WTC11 (cell line): ENCODE data around the gene KEL.

ENCODE experiments used
- CBFB ChIP-seq: sonication (generic); formaldehyde crosslinking; IDR thresholded peaks from 2 replicates; pipeline ENCODE4 v1.8.1; 2022; ENCODE audit warnings: mild to moderate bottlenecking, low read depth, missing genetic modification reagents
- CREB1 ChIP-seq: sonication (generic); formaldehyde crosslinking; IDR thresholded peaks from 2 replicates; pipeline ENCODE4 v1.8.0; 2023; ENCODE audit warnings: mild to moderate bottlenecking, missing genetic modification reagents
- CREM ChIP-seq: sonication (generic); formaldehyde crosslinking; IDR thresholded peaks from 2 replicates; pipeline ENCODE4 v1.8.1; 2022; ENCODE audit warnings: mild to moderate bottlenecking, missing genetic modification reagents, moderate library complexity
- CTCF ChIP-seq: fragments of 200-600 bp; IDR thresholded peaks from 2 replicates; pipeline ENCODE4 v1.8.0; 2022; ENCODE audit warnings: antibody characterized with exemption
- ETV6 ChIP-seq: sonication (generic); formaldehyde crosslinking; IDR thresholded peaks from 2 replicates; pipeline ENCODE4 v1.8.1; 2022; ENCODE audit warnings: mild to moderate bottlenecking, missing genetic modification reagents
- FOXJ3 ChIP-seq: sonication (generic); formaldehyde crosslinking; IDR thresholded peaks from 2 replicates; pipeline ENCODE4 v1.9.0; 2021; ENCODE audit warnings: missing genetic modification reagents, mild to moderate bottlenecking, borderline replicate concordance
- FOXP1 ChIP-seq: sonication (generic); formaldehyde crosslinking; IDR thresholded peaks from 2 replicates; pipeline ENCODE4 v1.8.0; 2022; ENCODE audit warnings: missing genetic modification reagents, mild to moderate bottlenecking, moderate library complexity, borderline replicate concordance
- JUN ChIP-seq: sonication (generic); formaldehyde crosslinking; IDR thresholded peaks from 2 replicates; pipeline ENCODE4 v1.8.0; 2023; ENCODE audit warnings: mild to moderate bottlenecking, missing genetic modification reagents
- MAX ChIP-seq: sonication (generic); formaldehyde crosslinking; IDR thresholded peaks from 2 replicates; pipeline ENCODE4 v1.8.0; 2022; ENCODE audit warnings: mild to moderate bottlenecking, missing genetic modification reagents
- NFYB ChIP-seq: sonication (generic); formaldehyde crosslinking; conservative IDR thresholded peaks from 2 replicates; pipeline ENCODE4 v1.8.0; 2022; ENCODE audit warnings: low read depth, missing genetic modification reagents
- NR2C2 ChIP-seq: sonication (generic); formaldehyde crosslinking; IDR thresholded peaks from 2 replicates; pipeline ENCODE4 v1.8.0; 2022; ENCODE audit warnings: mild to moderate bottlenecking, missing genetic modification reagents
- TEAD1 ChIP-seq: sonication (generic); formaldehyde crosslinking; IDR thresholded peaks from 2 replicates; pipeline ENCODE4 v1.8.0; 2022; ENCODE audit warnings: mild to moderate bottlenecking, missing genetic modification reagents
- TEAD4 ChIP-seq: sonication (generic); formaldehyde crosslinking; IDR thresholded peaks from 2 replicates; pipeline ENCODE4 v1.8.0; 2022; ENCODE audit warnings: mild to moderate bottlenecking, missing genetic modification reagents

DNA sequence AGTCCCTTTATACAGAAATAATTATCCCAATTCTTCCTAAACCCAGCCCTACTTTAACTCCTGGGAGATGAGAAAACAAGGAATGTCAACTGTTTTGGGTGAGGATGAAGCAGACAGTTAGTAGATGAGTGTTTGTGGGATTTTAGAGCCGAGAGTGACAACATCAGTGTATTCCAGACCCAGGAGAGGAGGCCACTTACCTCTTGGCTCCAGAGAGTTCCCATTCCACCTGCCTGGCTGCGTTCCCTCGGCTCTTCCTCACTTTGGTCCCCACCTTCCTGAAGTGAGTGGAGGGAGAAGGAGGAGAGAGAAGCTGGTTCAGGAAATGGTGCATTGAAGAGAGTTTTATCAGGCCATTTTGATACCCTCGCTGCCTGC lies 579 bp downstream of the KEL start:
- no peak for TF ChIP-seq MAX
- no peak for TF ChIP-seq CTCF
- no peak for TF ChIP-seq CBFB (CRISPR knock-in tag)
- no peak for TF ChIP-seq TEAD4 (CRISPR knock-in tag)
- no peak for TF ChIP-seq FOXJ3 (CRISPR knock-in tag)
- no peak for TF ChIP-seq JUN
- no peak for TF ChIP-seq NR2C2 (CRISPR knock-in tag)
- no peak for TF ChIP-seq CREM
- no peak for TF ChIP-seq NFYB (CRISPR knock-in tag)
- TF ChIP-seq FOXP1 (CRISPR knock-in tag): no peak
- TF ChIP-seq TEAD1 (CRISPR knock-in tag): no peak
- no peak for TF ChIP-seq ETV6
- TF ChIP-seq CREB1: no peak
